RWPE1 (cell line): ENCODE measurements around the gene PMFBP1.

Experiments used
- CTCF ChIA-PET: fragments of 350-600 bp; sonication (Branson Sonifier 250); formaldehyde crosslinking; extraction: SDS; loops from one replicate; lab custom pipeline; 2021; lab: Yijun Ruan, JAX
- POLR2A ChIA-PET: fragments of 400-600 bp; formaldehyde crosslinking; extraction: SDS; loops from one replicate; lab custom pipeline; 2020; ENCODE audit warnings: antibody characterized with exemption; ENCODE audit not compliant: low non-redundant PET; lab: Yijun Ruan, JAX
- DNase-seq: peaks from one replicate; pipeline ENCODE4 v3.0.0; 2012; ENCODE audit warnings: low spot score
- H3K27ac ChIP-seq: fragments of 450-650 bp; 2 replicates; pipeline ENCODE4 v1.5.1; 2017
- CTCF ChIP-seq: fragments of 450-650 bp; conservative IDR thresholded peaks from 2 replicates; pipeline ENCODE4 v1.5.1; 2017; ENCODE audit warnings: low read depth, mild to moderate bottlenecking

PMFBP1 gene

GRCh38 chr16:72164691-72165090 is 7.3 kb downstream of the PMFBP1 start:
- no peak overlapping the region for H3K27ac ChIP-seq
- DNase-seq, result no peak
- ChIA-PET POLR2A (no interaction called here), CTCF (interaction anchor here (0.6 kb wide), 1 partner anchor 12 kb away, joined by 3 read pairs; no protein-coding TSS in a partner anchor)
- no peak for TF ChIP-seq CTCF

DNA sequence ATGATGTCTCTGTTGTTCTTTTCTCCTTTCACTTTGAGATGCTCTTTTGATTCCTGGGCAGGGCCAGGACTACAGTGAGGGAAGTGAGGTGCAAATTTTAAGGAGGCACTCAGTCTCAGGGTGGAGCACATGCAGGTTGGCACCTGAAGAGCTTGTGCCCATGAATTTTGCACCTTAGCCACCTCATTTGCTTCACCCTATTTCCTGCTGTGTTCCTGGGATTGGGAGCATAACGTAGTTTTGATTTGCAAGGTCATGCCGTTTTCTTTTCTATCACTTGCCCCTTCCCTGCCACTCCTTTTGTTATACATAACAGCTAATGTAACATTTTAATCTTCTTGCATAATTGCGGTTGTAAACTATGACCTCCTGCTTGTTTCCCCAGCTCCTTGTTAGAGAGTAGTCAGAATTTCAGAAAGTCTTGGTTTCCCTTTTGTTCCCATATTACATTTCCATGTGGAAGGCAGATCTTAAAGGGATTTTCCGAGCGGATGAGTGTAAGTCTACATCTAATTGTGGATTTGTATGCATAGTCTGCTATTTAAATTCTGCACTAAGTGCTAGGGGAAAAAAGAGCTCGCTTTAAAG is 9.8 kb downstream of the PMFBP1 start:
- ChIA-PET POLR2A (no interaction called here), CTCF (no interaction called here)

DNA sequence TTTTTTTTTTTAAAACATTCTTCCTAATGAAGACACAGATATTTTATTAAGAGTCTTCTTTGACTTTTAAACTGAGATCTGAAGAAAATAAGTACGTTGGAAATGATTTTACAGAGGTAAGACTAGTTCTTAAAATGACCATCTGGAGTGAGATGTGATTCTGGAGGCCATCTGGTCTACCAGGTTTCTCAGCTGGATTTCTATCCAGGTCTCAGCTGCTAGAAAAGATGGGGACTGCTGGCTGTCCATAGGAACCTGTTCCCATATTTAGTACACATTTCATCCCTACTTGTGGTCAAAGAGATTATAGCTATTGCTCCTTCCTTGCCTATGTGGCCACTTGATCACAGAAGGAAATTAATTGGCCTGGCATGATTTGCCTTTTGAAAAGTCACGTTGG is 12.2 kb downstream of the PMFBP1 start:
- TF ChIP-seq CTCF, result no peak
- ChIA-PET POLR2A (no interaction called here), CTCF (no interaction called here)
- DNase-seq, result no peak
- no peak overlapping the region for H3K27ac ChIP-seq

More for the DNA sequence above, 9.8 kb downstream of the PMFBP1 start:
- no peak for TF ChIP-seq CTCF
- no peak overlapping the region for H3K27ac ChIP-seq
- no peak for DNase-seq

GRCh38 chr16:72159386-72159785 is 12.6 kb downstream of the PMFBP1 start:
- ChIA-PET CTCF (no interaction called here), POLR2A (no interaction called here)
- H3K27ac ChIP-seq, result no peak overlapping the region
- DNase-seq, result no peak
- no peak for TF ChIP-seq CTCF

DNA sequence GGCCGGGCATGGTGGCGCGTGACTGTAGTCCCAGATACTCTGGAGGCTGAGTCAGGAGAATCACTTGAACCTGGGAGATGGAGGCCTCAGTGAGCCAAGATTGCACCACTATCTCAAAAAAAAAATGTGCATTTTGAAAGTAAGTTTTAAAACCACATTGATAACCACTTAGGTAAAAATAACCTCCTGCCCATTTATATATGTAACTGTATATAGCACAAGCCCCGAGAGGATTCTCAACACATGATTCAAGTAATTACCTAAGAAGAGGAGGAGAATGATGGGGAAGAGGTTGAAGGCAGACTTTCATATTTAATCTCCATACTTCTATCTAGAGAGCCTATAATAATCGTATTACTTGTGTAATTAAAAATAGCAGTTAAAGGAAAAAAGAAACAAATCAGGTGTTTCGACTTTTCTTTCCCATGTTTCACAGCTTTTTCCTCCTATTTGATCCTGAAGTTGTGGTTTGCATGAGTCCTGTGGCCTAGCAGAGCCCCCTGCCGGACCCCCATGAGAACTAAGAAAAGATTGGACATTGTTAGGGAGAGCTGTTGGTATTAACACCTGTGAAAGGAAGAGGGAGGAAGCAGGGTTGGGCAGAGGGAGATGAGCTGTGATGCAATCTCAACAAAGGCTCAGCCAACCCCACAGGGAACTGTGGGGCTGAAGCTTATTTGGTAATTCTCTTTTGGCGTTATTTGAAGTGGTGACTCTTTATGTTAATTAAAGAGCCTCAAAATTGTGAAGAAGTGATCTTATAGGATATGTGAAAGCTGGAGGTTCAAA is 22.1 kb downstream of the PMFBP1 start:
- POLR2A ChIA-PET, result no interaction called here
- H3K27ac ChIP-seq, result no peak overlapping the region
- CTCF ChIA-PET, result interaction anchor here (0.9 kb wide), 1 partner anchor 161 kb away, joined by 4 read pairs; no protein-coding TSS in a partner anchor
- no peak for TF ChIP-seq CTCF
- no peak for DNase-seq

DNA sequence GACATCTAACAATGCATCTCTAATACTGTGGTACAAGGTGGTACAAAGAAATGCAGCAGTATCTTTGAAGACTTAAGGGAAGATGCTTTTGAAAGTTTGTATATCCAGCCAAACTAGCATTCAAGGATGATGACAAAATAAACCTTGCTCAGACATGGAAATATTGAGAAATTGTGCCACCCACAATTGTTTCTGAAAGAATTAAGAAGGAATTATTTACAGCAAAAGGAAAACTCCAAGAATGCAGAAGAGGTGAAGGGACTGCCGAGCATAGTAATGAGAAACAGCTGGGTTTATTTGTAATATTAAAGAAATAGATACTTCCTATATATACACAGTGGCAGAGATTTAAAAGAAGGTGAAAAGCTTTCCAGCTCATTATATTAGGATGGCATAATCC is 29.5 kb downstream of the PMFBP1 start:
- POLR2A ChIA-PET, result no interaction called here

More for the DNA sequence above, 29.5 kb downstream of the PMFBP1 start:
- no peak for DNase-seq
- TF ChIP-seq CTCF, result no peak
- no peak overlapping the region for H3K27ac ChIP-seq
- CTCF ChIA-PET, result no interaction called here
